DND-41 (cell line): ENCODE results near the gene MAPKAPK2.

Experiments used
- ATAC-seq: fragments of 200-7000 bp; cut with Tn5 transposase; 3 replicates; pipeline ENCODE4 v1.9.1; 2021; ENCODE audit warnings: low read depth; ENCODE audit not compliant: insufficient read depth
- DNase-seq: peaks from one replicate; pipeline ENCODE4 v3.0.0-alpha.2; 2020
- H2AFZ ChIP-seq: 2 replicates; pipeline ENCODE4 v1.6.0; 2012; ENCODE audit warnings: low read depth, low read length
- H3K27ac ChIP-seq: 2 replicates; pipeline ENCODE4 v1.5.1; 2012; ENCODE audit warnings: low read length, inconsistent platforms
- H3K27me3 ChIP-seq: fragments of 200-600 bp; sonication (generic); 2 replicates; pipeline ENCODE4 v1.6.0; 2012; ENCODE audit warnings: low read length, mild to moderate bottlenecking, inconsistent platforms; ENCODE audit not compliant: insufficient read depth, poor library complexity
- H3K36me3 ChIP-seq: 2 replicates; pipeline ENCODE4 v1.5.1; 2012; ENCODE audit warnings: low read length, inconsistent platforms; ENCODE audit not compliant: insufficient read depth
- H3K4me1 ChIP-seq: 2 replicates; pipeline ENCODE4 v1.5.1; 2012; ENCODE audit warnings: mild to moderate bottlenecking, low read length; ENCODE audit not compliant: insufficient read depth
- H3K4me2 ChIP-seq: 2 replicates; pipeline ENCODE4 v1.6.0; 2012; ENCODE audit warnings: mild to moderate bottlenecking, moderate library complexity, low read length, inconsistent platforms; ENCODE audit not compliant: insufficient read depth
- H3K4me3 ChIP-seq, 2 experiments: fragments of 200-600 bp in 1 of 2; shearing (Covaris generic) in 1 of 2; 2 replicates each; pipeline ENCODE4 v1.5.1; 2012 to 2016; ENCODE audit warnings: inconsistent platforms in 2 of 2, low read length in 2 of 2, mild to moderate bottlenecking in 2 of 2, low read depth in 1 of 2, moderate library complexity in 1 of 2
- H3K79me2 ChIP-seq: 2 replicates; pipeline ENCODE4 v1.6.0; 2012; ENCODE audit warnings: low read length, inconsistent platforms; ENCODE audit not compliant: insufficient read depth
- H3K9ac ChIP-seq: 2 replicates; pipeline ENCODE4 v1.6.0; 2012; ENCODE audit warnings: low read depth, mild to moderate bottlenecking, inconsistent platforms, low read length, moderate library complexity
- H3K9me3 ChIP-seq: 2 replicates; pipeline ENCODE4 v1.5.1; 2012; ENCODE audit warnings: low read length, moderate library complexity, mild to moderate bottlenecking, inconsistent platforms; ENCODE audit not compliant: insufficient read depth, severe bottlenecking
- H4K20me1 ChIP-seq: 2 replicates; pipeline ENCODE4 v1.6.0; 2012; ENCODE audit warnings: low read length; ENCODE audit not compliant: insufficient read depth
- EZH2 ChIP-seq: IDR thresholded peaks from 3 replicates; pipeline ENCODE4 v1.6.1; 2012; ENCODE audit warnings: borderline replicate concordance, low read depth, mild to moderate bottlenecking, moderate library complexity, low read length, inconsistent platforms; ENCODE audit not compliant: severe bottlenecking
- TF ChIP-seq, protein P1 (sequence below): IDR thresholded peaks from 2 replicates; pipeline ENCODE4 v1.5.1; 2012; ENCODE audit warnings: borderline replicate concordance, low read length, moderate library complexity, mild to moderate bottlenecking; ENCODE audit not compliant: poor library complexity, severe bottlenecking; ENCODE audit errors: extremely low read depth

The MAPKAPK2 gene

DNA sequence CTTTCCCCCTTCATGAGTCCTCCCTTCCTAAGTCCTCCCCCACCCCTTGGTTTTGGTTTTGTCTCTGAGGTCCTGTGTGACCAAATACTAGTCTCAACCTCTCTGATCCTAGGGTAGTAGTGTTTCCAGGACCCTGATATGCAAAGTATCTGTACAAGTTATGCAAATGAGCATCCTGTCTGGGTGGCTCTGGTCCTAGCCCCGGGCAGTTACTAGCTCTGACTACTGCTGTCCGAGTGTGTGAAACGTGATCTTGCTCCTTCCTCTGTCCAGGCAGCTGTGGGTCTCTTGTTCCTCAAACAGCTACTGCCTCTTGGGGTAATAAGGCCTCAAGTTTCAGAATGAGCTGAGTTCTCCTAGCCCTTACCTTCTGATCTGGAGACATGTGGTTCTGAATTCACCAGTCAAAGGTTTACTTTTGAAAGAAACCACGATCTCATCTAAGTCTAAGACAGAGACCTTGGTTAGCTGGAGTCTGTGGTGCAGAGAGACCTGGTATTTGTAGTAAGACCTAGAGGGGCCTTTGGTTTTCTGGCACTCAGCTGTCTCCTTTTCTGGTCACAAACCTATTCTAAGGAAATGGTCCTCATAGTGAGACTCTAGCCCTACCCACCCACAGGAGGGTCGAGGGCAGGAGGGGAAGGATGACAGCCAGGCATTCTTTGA, 54.8 kb downstream of the MAPKAPK2 start:
- H3K27ac ChIP-seq, result peak overlapping the region; percentile 65
- H3K9me3 ChIP-seq, result no peaks in the 10 kb centered on the region
- no peaks in the 10 kb centered on the region for H3K27me3 ChIP-seq
- H3K36me3 ChIP-seq, result peaks cover 12% of the 10 kb centered on the region
- peak; percentile 82 for ATAC-seq
- no peak for DNase-seq
- H3K79me2 ChIP-seq, result no peaks in the 10 kb centered on the region
- H3K4me3 ChIP-seq, result no peak overlapping the region
- no peaks in the 10 kb centered on the region for H4K20me1 ChIP-seq
- TF ChIP-seq EZH2, result no peak
- TF ChIP-seq, protein P1, sequence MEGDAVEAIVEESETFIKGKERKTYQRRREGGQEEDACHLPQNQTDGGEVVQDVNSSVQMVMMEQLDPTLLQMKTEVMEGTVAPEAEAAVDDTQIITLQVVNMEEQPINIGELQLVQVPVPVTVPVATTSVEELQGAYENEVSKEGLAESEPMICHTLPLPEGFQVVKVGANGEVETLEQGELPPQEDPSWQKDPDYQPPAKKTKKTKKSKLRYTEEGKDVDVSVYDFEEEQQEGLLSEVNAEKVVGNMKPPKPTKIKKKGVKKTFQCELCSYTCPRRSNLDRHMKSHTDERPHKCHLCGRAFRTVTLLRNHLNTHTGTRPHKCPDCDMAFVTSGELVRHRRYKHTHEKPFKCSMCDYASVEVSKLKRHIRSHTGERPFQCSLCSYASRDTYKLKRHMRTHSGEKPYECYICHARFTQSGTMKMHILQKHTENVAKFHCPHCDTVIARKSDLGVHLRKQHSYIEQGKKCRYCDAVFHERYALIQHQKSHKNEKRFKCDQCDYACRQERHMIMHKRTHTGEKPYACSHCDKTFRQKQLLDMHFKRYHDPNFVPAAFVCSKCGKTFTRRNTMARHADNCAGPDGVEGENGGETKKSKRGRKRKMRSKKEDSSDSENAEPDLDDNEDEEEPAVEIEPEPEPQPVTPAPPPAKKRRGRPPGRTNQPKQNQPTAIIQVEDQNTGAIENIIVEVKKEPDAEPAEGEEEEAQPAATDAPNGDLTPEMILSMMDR, result no peak
- no peak overlapping the region for H3K4me2 ChIP-seq
- H3K9ac ChIP-seq, result no peak overlapping the region
- H2AFZ ChIP-seq, result no peak overlapping the region
- peaks cover 47% of the 10 kb centered on the region for H3K4me1 ChIP-seq

DNA sequence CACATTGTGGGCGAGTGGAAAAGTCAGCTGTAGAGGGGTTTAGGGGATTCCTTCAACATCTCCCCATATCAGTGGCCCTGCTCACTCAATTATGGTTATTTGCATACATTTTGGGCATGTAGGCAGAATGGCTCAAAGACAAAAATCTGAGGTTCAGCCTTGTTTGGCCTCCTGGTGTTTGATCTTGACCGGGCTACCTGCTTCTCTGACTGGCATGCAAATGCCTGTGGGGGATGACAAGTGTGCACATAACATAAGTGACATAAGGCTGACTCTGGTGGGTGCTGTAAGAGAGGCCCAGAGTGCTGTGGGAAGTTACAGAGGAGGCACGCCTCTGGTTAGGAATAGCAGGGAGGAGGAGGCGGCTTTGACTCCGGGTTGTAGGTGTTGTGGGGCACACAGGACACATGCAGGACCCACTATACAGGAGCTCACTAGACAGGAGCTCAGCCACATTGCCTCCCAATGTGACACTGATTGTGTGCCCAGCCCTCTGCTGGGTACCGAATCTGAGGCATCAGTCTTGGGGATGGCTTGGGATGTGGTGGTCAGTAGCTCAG, 56.5 kb downstream of the MAPKAPK2 start:
- DNase-seq, result no peak
- Histone ChIP-seq H3K27ac (no peak overlapping the region), H3K4me3 (no peak overlapping the region), H3K27me3 (no peaks in the 10 kb centered on the region), H3K4me2 (no peak overlapping the region), H3K4me1 (peaks cover 39% of the 10 kb centered on the region), H2AFZ (no peak overlapping the region), H3K9me3 (no peaks in the 10 kb centered on the region), H3K79me2 (no peaks in the 10 kb centered on the region), H4K20me1 (no peaks in the 10 kb centered on the region), H3K36me3 (no peaks in the 10 kb centered on the region), H3K9ac (no peak overlapping the region)
- no peak for ATAC-seq
- no peak for TF ChIP-seq EZH2
- TF ChIP-seq, protein P1, result no peak

DNA sequence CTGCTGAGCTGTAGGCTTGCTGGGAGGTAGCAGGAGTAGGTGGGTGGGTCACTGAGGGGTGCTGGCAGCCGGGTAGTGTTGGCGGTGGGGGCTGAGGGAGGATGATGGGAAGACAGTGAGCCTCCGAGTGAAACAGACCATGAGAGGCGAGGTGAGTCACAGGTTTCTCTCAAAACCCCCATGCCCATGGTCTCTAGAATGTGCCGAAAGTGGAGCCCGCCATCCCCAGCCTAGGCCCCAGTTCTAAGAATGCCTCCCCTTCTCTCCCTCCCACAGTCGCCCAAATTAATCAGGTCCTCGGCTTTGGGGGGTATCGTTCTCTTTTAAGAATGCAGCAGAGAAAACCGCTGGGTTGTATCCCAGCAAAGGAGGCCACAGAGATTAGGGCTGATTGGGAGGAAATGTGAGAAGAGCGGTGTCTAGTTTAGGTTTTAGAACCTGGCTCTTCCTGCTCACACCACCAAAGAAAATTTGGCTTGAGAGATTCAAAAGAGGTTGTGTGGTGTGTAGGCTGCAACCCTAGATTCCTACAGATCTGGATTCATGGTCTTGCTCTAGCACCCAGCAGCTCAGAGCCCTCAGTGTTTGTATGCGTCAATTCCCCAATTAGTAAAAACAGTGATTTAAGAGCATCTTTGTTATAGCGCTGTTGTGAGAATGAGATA, 58.1 kb downstream of the MAPKAPK2 start:
- no peaks in the 10 kb centered on the region for H3K9me3 ChIP-seq
- ATAC-seq, result no peak
- H4K20me1 ChIP-seq, result no peaks in the 10 kb centered on the region
- H3K9ac ChIP-seq, result no peak overlapping the region
- peaks cover 23% of the 10 kb centered on the region for H3K4me1 ChIP-seq
- no peaks in the 10 kb centered on the region for H3K36me3 ChIP-seq
- H3K27ac ChIP-seq, result no peak overlapping the region
- DNase-seq, result no peak
- no peak overlapping the region for H2AFZ ChIP-seq
- no peak overlapping the region for H3K4me3 ChIP-seq
- TF ChIP-seq, protein P1, result no peak
- TF ChIP-seq EZH2, result no peak
- H3K79me2 ChIP-seq, result no peaks in the 10 kb centered on the region
- no peak overlapping the region for H3K4me2 ChIP-seq
- no peaks in the 10 kb centered on the region for H3K27me3 ChIP-seq
